NCI-H69 (cell line): ENCODE results near the gene ATXN1L.
"Not testable (repeated sequence)": the region's sequence is repeated elsewhere in the genome, so short reads cannot be mapped to it uniquely, and the experiment has no call there.

Source experiments
- DNase-seq: peaks from one replicate; lab custom pipeline; 2025; lab: John Stamatoyannopoulos, UW

ATXN1L gene

GRCh38 chr16:71894921-71895678 lies 49.3 kb downstream of the ATXN1L start, which contains the start of gene IST1:
Gene IST1, plus strand, starts transcription at chr16:71895531. Its CDS starts 20,110 bp downstream, at chr16:71915641.
- DNase-seq = peak; percentile 98

GRCh38 chr16:71895679-71896365 lies 50.0 kb downstream of the ATXN1L start:
- DNase-seq = peak; percentile 58

- DNase-seq = no peak
Measured at GRCh38 chr16:71896764-71897368, 51.1 kb downstream of the ATXN1L start.

- DNase-seq = no peak
Measured at GRCh38 chr16:71899171-71899570, 53.4 kb downstream of the ATXN1L start.

GRCh38 chr16:71902656-71903365 lies 57.0 kb downstream of the ATXN1L start:
- DNase-seq = no peak

- no peak for DNase-seq
Measured at GRCh38 chr16:71903608-71904007, 57.8 kb downstream of the ATXN1L start.

- no peak for DNase-seq
Measured at GRCh38 chr16:71904239-71904638, 58.5 kb downstream of the ATXN1L start.

GRCh38 chr16:71905765-71906164 lies 60.0 kb downstream of the ATXN1L start:
- not testable (repeated sequence) for DNase-seq
